Kidney glomerular epithelial cell (primary cell): ENCODE measurements around the gene FAM193B.
A peak's percentile ranks its signal among the peaks of the same experiment; 100 is the strongest.
"Not testable (repeated sequence)": the region's sequence is repeated elsewhere in the genome, so short reads cannot be mapped to it uniquely, and the experiment has no call there.

Experiments used
- DNase-seq: peaks from one replicate; lab custom pipeline; 2025; lab: John Stamatoyannopoulos, UW

The FAM193B gene

GRCh38 chr5:177486256-177486655 lies 68.1 kb downstream of the FAM193B start:
- no peak for DNase-seq

DNA sequence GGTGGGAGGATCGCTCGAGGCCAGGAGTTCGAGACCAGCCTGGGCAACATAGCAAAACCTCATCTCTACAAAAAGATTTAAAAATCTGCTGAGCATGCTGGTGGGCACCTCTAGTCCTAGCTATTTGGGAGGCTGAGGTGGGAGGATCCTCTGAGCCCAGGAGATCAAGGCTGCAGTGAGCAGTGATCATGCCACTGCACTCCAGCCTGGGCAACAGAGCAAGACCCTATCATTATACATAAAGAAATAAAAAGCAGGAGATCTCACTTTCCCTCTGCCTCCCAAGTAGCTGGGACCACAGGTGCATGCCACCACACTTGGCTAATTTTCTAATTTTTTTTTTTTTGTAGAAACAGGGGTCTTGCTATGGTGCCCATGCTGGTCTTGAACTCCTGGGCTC lies 68.6 kb downstream of the FAM193B start:
- DNase-seq, result not testable (repeated sequence)

DNA sequence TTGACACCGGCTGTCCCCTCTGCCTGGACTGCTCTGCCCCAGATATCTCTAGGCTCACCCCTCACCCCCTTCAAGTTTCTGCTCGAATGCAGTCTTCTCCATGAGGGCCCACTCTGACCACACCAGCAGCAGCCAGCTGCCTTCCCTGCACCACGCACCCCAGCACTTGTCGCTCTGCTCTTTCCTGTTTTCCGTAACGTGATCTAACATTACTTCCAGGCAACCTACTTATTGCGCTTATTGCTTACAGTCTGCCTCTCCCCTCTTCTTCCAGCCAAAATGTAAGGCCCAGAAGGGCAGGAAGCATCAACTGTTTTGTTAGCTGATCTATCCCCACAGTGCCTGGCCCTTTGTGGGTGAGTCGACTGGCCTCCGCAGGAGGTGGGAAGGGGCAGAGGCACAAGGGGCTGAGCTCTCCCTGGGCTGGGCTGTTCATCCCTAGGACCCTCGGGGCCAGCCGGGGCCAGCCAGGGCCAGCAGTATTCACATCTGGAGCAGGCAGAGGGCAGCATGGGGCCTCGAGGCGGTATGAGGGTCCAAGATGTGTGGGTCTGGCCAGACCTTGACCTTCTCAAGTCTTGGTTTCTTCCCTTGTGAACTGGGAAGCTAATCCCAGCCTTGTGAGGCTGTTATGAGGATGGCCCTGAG lies 69.3 kb downstream of the FAM193B start:
- no peak for DNase-seq

DNA sequence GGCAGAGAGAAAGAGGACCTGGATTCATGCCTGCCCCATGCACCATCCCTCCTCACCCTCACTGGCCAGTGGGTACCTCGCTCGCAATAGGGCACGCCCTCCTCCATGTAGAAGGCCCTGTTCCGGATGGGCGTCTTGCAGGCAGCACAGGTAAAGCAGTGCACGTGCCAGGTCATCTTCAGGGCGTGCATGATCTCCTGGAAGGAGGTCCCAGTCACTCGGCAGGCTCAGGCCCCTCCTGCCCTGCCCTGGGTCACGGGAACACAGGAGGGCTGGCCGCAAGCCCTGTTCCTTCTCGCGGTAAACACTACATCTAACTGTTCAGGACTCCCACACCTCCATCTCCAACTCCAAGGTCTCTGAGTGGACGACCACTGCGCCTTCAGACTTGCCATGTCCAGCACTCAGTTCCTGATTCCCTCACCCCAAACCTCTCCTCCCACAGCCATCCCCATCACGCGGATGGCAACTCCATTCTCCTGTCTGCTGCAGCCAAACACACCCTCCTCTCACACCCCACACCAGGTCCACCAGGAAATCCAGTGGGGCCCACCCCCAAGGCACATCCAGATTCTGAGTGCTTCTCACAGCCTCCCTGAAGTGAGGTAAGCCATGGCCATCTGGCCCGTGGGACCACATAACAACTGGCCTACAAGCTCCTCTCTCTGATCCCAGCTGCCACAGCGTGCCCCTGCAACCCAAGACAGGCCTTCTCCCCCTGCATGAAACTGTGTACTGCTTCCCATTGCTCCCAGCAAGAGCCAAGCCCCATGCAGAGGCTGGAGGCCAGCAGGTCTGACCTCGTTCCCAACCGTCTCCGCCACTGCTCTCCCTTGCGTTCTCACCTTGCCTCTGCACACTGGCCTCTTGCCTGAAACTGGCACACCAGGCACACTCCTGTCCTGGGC lies 70.1 kb downstream of the FAM193B start:
- DNase-seq, result no peak

GRCh38 chr5:177483042-177483441 lies 71.3 kb downstream of the FAM193B start:
- DNase-seq, result no peak

DNA sequence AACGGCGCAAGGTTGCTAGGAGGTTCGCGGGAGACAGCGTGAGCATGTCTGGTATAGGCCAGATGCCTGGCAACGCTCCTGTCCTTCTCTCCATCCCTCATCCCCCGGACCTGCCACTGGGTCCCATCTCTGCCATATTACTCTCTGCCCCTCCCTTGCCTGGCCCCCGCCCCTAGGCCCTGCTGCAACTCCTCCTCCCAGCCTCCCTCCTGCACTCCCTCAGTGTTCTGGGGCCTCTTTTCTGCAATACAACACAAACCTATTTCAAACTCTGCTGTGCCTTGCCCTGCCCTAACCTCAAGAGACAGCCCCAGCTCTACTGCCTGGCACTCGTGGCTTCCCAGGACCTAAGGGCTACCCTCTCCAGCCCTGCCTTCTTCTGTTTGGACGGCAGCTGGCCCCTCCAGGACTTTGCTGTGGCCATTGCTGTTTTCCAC lies 72.0 kb downstream of the FAM193B start:
- no peak for DNase-seq

- no peak for DNase-seq
Measured at GRCh38 chr5:177479774-177480173, 74.6 kb downstream of the FAM193B start.

GRCh38 chr5:177478711-177479646 lies 75.4 kb downstream of the FAM193B start:
- DNase-seq, result no peak

DNA sequence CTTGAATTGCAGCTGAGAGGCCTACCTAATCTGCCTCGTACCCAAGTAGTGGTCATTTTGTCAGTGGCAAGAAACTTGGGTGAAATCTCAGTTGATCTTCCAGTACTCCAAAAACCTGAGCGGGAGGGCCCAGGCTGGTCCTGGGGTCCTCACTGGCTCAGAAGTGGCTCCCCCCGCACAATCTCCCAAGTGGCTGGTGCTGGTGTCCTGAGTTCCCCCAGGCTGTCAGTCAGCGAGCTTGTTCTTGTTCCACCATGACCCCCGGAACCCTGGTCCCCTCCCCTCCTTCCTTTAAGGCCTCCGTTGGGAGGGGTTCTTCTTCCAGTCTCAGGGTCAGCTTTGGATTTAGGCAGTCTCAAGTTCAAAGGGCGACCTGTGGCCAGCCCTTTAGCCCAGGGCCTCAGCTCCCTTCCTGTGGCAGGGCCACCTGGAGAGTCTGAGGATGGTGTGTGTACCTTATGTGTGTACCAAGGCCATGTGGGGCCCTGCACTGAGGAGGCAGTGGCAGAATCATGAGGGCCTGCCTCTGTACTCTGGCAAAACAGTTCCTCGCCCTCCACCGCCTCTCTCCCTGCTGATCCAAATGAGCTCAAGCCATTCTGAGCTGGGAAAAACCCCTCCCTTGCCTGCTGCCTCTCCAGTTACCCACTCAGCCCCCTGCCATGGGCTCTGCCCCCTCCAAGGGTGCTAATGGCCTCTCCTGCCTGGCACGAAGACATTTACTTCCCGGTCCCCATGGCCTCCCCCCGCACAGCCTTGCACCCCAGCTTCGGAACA lies 76.5 kb downstream of the FAM193B start:
- DNase-seq, result no peak

DNA sequence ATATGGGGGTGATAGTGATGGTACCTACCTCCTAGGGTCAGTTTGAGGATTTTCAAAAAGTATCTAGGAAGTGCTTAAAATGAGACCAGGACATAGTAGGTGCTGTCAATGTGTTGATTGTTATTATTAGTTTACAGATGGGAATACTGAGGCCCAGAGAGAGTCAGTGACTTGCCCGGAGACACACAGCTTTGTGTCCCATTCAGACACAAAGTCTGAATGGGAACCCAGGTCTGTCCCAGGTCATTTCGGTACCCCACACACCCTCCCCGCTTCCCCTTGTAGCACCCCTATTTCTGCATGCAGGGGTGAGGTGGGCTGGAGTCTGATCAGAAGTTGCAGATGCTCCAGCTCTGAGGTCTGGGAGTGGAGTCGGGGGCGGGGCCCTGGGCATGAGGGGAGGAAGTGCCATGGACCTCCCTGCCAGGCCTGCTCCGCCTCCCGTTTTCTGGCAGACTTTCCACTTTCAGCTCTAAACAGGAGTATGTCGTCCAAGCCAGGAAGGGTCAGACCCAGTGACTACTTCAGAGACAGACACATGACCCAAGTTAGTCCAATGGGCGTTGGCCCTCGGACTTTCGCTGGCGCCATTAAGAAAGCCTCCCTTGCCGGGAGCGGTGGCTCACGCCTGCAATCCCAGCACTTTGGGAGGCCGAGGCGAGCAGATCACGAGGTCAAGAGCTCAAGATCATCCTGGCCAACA lies 77.7 kb downstream of the FAM193B start:
- DNase-seq, result no peak

DNA sequence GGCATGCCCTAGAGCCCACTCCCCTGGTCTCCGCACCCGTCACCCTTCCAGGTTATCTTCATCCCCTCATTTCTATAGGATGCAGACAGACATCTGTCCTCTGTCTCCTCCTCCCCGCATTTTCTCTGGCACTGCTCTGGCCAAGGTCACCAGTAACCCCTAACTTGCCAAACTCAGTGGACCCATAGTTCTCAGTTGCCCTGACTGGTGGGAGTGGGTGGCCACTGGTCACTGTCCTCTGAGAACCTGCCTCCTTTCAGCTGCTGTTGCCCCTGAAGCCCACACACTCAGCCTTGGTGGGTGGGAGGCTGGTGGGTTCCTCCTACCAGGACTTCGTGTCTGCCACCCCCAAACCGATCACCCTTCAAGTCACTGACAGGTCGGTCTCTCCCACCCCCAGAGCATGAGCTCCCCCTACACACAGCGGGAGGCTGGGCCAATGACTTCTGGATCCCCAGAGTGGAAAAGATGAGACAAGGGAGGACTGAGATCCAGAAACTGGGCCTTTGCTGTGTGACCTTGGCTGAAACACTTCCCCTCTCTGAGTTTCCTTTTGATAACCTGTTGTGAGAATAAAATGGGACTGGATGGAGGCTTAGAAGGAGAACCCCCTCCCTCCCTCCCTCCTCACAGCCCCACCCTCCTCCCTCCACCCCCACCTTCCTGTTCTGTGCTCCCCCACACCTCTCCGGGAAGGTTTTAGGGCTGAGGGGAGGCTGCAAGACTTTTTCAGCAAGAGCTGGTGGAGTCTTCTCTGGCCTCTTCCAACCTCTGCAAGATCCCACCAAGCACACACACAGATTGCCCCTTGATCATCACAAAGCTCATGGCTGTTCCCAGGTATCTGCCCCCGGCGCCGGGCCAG lies 78.6 kb downstream of the FAM193B start:
- DNase-seq, result no peak

DNA sequence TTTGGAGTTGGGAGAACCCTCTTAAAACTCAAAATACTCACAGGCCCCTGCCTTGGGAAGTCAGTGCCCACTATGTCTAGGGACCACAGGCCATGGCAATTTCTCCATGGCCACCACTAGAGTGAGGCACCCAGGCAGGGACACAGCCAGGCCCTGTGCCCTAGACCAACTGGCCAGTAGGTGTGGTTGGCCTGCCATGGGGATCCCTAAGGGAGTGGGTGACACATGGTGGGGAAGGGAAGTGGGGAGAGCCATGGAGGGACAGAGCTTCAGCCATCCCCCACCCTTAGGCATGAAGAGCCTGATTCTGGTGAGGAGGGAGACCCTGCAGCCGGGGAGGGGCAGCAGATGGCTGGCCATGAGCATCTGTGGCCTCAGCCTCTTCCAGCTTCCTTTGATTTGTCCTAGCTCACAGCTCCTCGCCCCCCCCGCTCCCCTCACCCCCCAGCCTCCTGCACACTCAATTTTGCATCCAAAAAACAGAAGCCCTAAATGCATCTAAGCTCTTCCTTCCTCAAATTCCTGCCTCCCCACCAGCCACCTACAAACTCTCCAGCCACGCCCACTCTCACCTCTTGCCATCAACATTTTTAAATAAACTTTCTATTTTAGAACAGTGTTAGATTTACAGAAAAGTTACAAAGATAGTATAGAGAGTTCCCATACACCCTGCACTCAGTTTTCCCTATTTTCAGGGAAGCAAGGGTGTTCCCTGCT lies 79.4 kb downstream of the FAM193B start:
- DNase-seq, result no peak

GRCh38 chr5:177474002-177474476 lies 80.3 kb downstream of the FAM193B start:
- no peak for DNase-seq

- peak; percentile 47 for DNase-seq
Measured at GRCh38 chr5:177473443-177474001, 80.8 kb downstream of the FAM193B start, which contains the start of gene DBN1. DBN1 (minus strand) TSS chr5:177473634; CDS start chr5:177473521, 113 bp downstream.

DNA sequence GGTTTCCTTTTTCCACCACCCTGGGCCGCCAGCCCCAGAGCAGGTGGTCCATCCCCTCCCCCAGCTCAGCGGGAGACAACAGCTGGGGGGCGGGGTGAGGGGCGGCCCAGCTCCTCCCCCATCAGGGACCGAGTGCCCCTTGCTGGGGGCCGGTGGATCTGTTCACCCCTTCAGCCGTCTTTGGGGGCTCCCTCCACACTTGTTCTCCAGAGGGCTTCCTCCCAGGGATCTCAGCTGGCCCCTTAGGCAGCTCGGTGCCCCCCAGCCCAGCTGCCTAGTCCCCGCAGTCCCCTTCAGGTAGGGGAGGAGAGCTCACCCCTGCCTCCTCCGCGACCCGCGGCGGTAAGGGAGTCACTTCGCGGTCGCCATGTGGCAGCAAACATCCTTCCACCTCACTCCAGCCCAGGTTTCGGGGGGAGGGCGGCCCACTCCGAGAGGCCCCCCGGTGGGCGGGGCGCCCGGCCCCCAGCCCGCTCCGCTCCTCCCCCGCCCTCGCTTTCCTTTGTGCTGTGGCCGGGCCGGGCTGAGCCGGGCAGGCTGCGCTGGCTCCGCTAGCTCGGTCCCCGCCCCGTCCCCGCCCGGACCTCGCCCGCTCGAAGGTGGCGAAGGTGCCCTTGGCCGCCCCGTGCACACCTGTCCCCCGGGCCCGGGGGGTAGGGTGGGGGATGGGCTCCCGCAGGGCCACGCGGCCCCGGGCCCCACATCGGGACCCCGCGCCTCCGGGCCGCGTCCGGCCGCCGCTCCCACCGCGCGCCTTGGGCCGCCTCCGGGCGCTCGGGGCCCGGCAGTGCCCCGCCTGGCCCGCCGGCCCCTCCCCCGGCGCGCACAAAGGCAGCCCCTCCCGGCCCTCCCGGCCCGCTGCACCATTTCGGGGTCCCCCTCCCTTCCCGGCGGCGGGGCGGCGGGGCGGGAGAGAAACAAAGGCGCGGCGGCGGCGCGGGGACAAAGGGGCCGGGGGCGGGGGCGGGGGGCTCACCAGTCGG lies 81.6 kb downstream of the FAM193B start:
- no peak for DNase-seq

DNA sequence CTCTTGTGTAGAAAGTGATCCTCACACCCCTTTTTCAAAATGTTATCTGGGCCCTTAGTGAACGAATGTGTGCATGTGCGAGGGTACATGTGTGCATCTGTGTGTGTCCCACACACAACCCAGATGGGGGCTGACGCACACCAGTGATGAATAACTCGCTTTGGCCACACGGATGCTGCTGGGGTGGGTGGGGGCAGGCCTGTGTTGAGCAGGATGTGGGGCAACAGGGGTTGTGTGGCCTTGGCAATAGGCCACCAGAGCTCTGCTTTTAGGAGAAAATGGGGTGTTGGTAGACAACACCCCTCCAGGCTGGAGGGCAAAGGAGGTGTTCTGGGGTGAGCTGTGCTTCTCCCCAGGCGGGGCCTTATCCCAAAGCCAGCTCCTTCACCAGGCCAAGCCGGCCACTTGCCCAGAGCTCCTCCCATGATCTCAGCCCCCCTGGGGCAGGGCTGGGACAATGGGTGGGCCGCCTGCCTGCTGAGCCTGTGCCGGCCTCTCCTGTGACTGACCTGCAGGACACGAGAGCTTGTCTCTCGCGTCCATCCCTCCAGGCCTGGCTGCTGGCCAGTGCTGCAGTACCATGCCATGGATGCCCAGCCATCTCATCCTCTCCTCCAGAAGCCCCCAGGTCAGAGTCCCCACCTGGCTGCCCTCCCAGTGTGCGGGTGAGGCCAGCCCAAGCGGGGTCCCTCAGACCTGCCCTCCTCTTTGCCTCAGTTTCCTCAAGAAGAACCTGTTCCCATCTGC lies 82.6 kb downstream of the FAM193B start:
- DNase-seq, result no peak
